Measurements from ENCODE around the gene C11orf86.

- TF ChIP-seq CTCF (IDR thresholded peaks at IDR 0.05), result no peak
- TF ChIP-seq POLR2A (IDR thresholded peaks at IDR 0.05), result no peak
Measured at GRCh38 chr11:67002921-67003411, 27.9 kb downstream of the C11orf86 start.

Measured in testis (tissue), 2 donors.